ENCODE data around the gene EP400.

The EP400 gene

DNA sequence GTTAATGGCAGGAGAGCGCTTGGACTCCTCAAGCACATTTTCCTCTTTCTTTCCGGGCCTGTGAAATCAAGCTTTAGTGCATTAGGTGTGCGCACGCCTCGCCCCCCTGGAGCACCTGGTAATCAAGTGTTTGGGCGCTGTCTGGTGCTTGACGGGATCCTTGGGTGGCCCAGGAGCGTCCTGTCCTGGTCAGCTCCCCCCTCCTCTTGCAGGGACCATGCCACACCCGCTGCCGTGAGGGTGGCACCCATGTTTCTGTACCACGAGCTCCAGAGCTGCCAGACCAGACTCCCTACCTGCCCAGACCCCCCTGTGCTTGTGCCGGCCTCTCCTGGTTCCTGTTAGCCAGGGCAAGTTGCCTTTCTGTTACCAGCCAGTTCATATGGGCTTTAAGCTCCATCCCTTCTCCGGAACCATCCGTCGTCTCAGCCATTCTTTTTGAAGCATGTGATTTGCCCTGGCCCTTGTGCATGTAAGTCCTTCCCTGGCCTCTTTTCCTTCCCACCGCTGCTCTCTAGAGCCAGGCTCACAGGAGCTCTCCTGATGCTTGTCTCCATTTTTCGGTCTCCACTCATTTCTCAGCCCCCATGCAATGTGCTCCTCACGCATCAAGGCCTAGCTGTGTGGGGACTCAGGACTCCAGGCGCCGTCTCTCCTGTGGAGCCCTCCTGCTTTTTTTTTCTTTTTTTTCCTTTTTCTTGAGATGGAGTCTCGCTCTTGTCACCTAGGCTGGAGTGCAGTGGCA, 66.1 kb downstream of the EP400 start:
- TF ChIP-seq ZNF416 (tag by site-specific recombination; IDR thresholded peaks at IDR 0.05) (no peak), ZNF112 (tag by site-specific recombination; IDR thresholded peaks at IDR 0.05) (no peak), MEIS1 (CRISPR knock-in tag; IDR thresholded peaks at IDR 0.05; ENCODE audit: borderline replicate concordance) (no peak), GLIS2 (tag by site-specific recombination; IDR thresholded peaks at IDR 0.05) (no peak), RBAK (tag by site-specific recombination; IDR thresholded peaks at IDR 0.05) (no peak), ZNF623 (tag by site-specific recombination; IDR thresholded peaks at IDR 0.05) (no peak), ZBTB8A (tag by site-specific recombination; IDR thresholded peaks at IDR 0.05) (no peak), ZNF548 (tag by site-specific recombination; IDR thresholded peaks at IDR 0.05) (no peak), ZNF624 (tag by site-specific recombination; IDR thresholded peaks at IDR 0.05) (no peak), YY1 (tag by site-specific recombination; IDR thresholded peaks at IDR 0.05) (no peak), ZNF510 (tag by site-specific recombination; IDR thresholded peaks at IDR 0.05; ENCODE audit: insufficient replicate concordance) (no peak), ZNF529 (tag by site-specific recombination; IDR thresholded peaks at IDR 0.05; ENCODE audit: insufficient replicate concordance) (no peak)
- TF ChIP-seq, protein P1, sequence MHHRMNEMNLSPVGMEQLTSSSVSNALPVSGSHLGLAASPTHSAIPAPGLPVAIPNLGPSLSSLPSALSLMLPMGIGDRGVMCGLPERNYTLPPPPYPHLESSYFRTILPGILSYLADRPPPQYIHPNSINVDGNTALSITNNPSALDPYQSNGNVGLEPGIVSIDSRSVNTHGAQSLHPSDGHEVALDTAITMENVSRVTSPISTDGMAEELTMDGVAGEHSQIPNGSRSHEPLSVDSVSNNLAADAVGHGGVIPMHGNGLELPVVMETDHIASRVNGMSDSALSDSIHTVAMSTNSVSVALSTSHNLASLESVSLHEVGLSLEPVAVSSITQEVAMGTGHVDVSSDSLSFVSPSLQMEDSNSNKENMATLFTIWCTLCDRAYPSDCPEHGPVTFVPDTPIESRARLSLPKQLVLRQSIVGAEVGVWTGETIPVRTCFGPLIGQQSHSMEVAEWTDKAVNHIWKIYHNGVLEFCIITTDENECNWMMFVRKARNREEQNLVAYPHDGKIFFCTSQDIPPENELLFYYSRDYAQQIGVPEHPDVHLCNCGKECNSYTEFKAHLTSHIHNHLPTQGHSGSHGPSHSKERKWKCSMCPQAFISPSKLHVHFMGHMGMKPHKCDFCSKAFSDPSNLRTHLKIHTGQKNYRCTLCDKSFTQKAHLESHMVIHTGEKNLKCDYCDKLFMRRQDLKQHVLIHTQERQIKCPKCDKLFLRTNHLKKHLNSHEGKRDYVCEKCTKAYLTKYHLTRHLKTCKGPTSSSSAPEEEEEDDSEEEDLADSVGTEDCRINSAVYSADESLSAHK (tag by site-specific recombination; IDR thresholded peaks at IDR 0.05): no peak
- TF ChIP-seq, protein P2, sequence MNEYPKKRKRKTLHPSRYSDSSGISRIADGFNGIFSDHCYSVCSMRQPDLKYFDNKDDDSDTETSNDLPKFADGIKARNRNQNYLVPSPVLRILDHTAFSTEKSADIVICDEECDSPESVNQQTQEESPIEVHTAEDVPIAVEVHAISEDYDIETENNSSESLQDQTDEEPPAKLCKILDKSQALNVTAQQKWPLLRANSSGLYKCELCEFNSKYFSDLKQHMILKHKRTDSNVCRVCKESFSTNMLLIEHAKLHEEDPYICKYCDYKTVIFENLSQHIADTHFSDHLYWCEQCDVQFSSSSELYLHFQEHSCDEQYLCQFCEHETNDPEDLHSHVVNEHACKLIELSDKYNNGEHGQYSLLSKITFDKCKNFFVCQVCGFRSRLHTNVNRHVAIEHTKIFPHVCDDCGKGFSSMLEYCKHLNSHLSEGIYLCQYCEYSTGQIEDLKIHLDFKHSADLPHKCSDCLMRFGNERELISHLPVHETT (tag by site-specific recombination; IDR thresholded peaks at IDR 0.05): no peak
- TF ChIP-seq, protein P3, sequence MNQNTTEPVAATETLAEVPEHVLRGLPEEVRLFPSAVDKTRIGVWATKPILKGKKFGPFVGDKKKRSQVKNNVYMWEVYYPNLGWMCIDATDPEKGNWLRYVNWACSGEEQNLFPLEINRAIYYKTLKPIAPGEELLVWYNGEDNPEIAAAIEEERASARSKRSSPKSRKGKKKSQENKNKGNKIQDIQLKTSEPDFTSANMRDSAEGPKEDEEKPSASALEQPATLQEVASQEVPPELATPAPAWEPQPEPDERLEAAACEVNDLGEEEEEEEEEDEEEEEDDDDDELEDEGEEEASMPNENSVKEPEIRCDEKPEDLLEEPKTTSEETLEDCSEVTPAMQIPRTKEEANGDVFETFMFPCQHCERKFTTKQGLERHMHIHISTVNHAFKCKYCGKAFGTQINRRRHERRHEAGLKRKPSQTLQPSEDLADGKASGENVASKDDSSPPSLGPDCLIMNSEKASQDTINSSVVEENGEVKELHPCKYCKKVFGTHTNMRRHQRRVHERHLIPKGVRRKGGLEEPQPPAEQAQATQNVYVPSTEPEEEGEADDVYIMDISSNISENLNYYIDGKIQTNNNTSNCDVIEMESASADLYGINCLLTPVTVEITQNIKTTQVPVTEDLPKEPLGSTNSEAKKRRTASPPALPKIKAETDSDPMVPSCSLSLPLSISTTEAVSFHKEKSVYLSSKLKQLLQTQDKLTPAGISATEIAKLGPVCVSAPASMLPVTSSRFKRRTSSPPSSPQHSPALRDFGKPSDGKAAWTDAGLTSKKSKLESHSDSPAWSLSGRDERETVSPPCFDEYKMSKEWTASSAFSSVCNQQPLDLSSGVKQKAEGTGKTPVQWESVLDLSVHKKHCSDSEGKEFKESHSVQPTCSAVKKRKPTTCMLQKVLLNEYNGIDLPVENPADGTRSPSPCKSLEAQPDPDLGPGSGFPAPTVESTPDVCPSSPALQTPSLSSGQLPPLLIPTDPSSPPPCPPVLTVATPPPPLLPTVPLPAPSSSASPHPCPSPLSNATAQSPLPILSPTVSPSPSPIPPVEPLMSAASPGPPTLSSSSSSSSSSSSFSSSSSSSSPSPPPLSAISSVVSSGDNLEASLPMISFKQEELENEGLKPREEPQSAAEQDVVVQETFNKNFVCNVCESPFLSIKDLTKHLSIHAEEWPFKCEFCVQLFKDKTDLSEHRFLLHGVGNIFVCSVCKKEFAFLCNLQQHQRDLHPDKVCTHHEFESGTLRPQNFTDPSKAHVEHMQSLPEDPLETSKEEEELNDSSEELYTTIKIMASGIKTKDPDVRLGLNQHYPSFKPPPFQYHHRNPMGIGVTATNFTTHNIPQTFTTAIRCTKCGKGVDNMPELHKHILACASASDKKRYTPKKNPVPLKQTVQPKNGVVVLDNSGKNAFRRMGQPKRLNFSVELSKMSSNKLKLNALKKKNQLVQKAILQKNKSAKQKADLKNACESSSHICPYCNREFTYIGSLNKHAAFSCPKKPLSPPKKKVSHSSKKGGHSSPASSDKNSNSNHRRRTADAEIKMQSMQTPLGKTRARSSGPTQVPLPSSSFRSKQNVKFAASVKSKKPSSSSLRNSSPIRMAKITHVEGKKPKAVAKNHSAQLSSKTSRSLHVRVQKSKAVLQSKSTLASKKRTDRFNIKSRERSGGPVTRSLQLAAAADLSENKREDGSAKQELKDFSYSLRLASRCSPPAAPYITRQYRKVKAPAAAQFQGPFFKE (tag by site-specific recombination; IDR thresholded peaks at IDR 0.05; ENCODE audit: borderline replicate concordance): no peak
- TF ChIP-seq, protein P4, sequence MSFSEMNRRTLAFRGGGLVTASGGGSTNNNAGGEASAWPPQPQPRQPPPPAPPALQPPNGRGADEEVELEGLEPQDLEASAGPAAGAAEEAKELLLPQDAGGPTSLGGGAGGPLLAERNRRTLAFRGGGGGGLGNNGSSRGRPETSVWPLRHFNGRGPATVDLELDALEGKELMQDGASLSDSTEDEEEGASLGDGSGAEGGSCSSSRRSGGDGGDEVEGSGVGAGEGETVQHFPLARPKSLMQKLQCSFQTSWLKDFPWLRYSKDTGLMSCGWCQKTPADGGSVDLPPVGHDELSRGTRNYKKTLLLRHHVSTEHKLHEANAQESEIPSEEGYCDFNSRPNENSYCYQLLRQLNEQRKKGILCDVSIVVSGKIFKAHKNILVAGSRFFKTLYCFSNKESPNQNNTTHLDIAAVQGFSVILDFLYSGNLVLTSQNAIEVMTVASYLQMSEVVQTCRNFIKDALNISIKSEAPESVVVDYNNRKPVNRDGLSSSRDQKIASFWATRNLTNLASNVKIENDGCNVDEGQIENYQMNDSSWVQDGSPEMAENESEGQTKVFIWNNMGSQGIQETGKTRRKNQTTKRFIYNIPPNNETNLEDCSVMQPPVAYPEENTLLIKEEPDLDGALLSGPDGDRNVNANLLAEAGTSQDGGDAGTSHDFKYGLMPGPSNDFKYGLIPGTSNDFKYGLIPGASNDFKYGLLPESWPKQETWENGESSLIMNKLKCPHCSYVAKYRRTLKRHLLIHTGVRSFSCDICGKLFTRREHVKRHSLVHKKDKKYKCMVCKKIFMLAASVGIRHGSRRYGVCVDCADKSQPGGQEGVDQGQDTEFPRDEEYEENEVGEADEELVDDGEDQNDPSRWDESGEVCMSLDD (tag by site-specific recombination; IDR thresholded peaks at IDR 0.05): no peak
- TF ChIP-seq, protein P5, sequence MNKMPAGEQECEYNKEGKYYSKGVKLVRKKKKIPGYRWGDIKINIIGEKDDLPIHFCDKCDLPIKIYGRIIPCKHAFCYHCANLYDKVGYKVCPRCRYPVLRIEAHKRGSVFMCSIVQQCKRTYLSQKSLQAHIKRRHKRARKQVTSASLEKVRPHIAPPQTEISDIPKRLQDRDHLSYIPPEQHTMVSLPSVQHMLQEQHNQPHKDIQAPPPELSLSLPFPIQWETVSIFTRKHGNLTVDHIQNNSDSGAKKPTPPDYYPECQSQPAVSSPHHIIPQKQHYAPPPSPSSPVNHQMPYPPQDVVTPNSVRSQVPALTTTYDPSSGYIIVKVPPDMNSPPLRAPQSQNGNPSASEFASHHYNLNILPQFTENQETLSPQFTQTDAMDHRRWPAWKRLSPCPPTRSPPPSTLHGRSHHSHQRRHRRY (tag by site-specific recombination; IDR thresholded peaks at IDR 0.05): no peak
- TF ChIP-seq, protein P6, sequence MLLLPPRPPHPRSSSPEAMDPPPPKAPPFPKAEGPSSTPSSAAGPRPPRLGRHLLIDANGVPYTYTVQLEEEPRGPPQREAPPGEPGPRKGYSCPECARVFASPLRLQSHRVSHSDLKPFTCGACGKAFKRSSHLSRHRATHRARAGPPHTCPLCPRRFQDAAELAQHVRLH (tag by site-specific recombination; IDR thresholded peaks at IDR 0.05): no peak
- TF ChIP-seq, protein P7, sequence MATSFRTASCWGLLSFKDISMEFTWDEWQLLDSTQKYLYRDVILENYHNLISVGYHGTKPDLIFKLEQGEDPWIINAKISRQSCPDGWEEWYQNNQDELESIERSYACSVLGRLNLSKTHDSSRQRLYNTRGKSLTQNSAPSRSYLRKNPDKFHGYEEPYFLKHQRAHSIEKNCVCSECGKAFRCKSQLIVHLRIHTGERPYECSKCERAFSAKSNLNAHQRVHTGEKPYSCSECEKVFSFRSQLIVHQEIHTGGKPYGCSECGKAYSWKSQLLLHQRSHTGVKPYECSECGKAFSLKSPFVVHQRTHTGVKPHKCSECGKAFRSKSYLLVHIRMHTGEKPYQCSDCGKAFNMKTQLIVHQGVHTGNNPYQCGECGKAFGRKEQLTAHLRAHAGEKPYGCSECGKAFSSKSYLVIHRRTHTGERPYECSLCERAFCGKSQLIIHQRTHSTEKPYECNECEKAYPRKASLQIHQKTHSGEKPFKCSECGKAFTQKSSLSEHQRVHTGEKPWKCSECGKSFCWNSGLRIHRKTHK (tag by site-specific recombination; IDR thresholded peaks at IDR 0.05): no peak
- Histone ChIP-seq H3K9me3 (ENCODE audit: control insufficient read depth, insufficient read depth, low read depth, low read length) (no peaks in the 10 kb centered on the region), H3K4me3 (ENCODE audit: low read depth, low read length) (no peak overlapping the region), H3K4me1 (ENCODE audit: control insufficient read depth, insufficient read depth, low read length) (no peaks in the 10 kb centered on the region), H3K27ac (ENCODE audit: extremely low read depth, low read depth, low read length) (no peak overlapping the region), H3K36me3 (ENCODE audit: control insufficient read depth in 2 of 2, insufficient read depth in 1 of 2, low read length in 2 of 2) (peaks cover 7 to 97% of the 10 kb centered on the region in 2 experiments)
- ChIA-PET CTCF (no interaction called here), POLR2A (no interaction called here)
